Pancreas (tissue), 10 donors: ENCODE measurements around the gene KRT26. TPM values are rescaled to one million over a fixed set of nuclear protein-coding genes. Genes with fewer than 3 reads are reported as not detected.

ENCODE experiments used
- ATAC-seq, 4 donors: fragments of 200-7000 bp; cut with Tn5 transposase; one replicate each; pipeline versions ENCODE4 v1.8.0 to v1.9.1; 2020; ENCODE audit warnings: mild to moderate bottlenecking in 4 of 4, moderate library complexity in 4 of 4
- DNase-seq, 6 donors: peaks; one replicate each; pipeline ENCODE4 v3.0.0-alpha.2; 2020
- FAIRE-seq: peaks from 2 replicates; lab custom pipeline; 2012; peaks lifted over from hg19 to GRCh38; lab: Jason Lieb, UNC
- H3K27ac ChIP-seq, 4 donors: fragments of 200-600 bp; sonication (generic); 1 replicate in 3 of 4; 2 replicates in 1 of 4; pipeline versions ENCODE4 v1.5.0 to v1.8.0; 2020
- H3K27me3 ChIP-seq, 4 donors: fragments of 200-600 bp; one replicate each; pipeline ENCODE4 v1.8.0; 2021
- H3K36me3 ChIP-seq, 3 donors: fragments of 200-600 bp; sonication (generic) in 1 of 3; one replicate each; pipeline versions ENCODE4 v1.5.0 to v1.8.0; 2020 to 2021
- H3K4me1 ChIP-seq, 3 donors: fragments of 200-600 bp; one replicate each; pipeline ENCODE4 v1.8.0; 2021
- H3K4me3 ChIP-seq, 4 donors: fragments of 200-600 bp; sonication (generic) in 2 of 4; one replicate each; pipeline versions ENCODE4 v1.5.0 to v1.8.0; 2020 to 2021
- H3K9me3 ChIP-seq, 4 donors: fragments of 200-600 bp; one replicate each; pipeline ENCODE4 v1.8.0; 2021
- CTCF ChIP-seq, 4 donors: fragments of 200-600 bp; sonication (generic) in 3 of 4; IDR thresholded peaks; one replicate each; pipeline versions ENCODE4 v1.5.0 to v1.8.0; 2021; ENCODE audit warnings: antibody characterized with exemption in 4 of 4
- WGBS, 2 donors: extraction: QIAGEN DNeasy Blood & Tissue Kit; methylation state at CpG; one replicate each; pipeline ENCODE4 v1.1.7; 2013; 5-methylcytosine and 5-hydroxymethylcytosine counted together
- intact Hi-C, 3 donors: fragments of 100-400 bp; cut with DNase I; formaldehyde crosslinking; loops; one replicate each; pipeline versions ENCODE4 v1.11.1 to v1.14.2; 2022
- polyA plus RNA-seq, 2 donors: library from polyadenylated mRNA; stranded (reverse); fragments of 200-250 nt; gene quantifications; one replicate each; pipeline ENCODE4 v1.2.3, GENCODE V29; 2013
- total RNA-seq, 6 donors: library from RNA; stranded (reverse); fragmentation: NEBNext Ultra II Directional in 4 of 6; extraction: Animal tissue kit (Norgen Biotek cat#: 25700) in 4 of 6; gene quantifications; one replicate each; pipeline versions ENCODE4 v1.2.1 to v1.2.4, GENCODE V29; 2021 to 2023
- donor health status: healthy with polysubstance abuse.
- donor health status: DM: no; HTN: no; CAD: no; lungs with moderate emphysema.
- donor health status: DM: no; HTN: no; CAD: no.
- donor health status: control.
- donor health status: control.
- donor health status: Bipolar disorder and iron deficiency.
- donor health status: DM: yes; HTN: yes; CAD: no.
- donor health status: DM: no; HTN: no; CAD: no.
- donor health status: DM: no; HTN: no; CAD: no.
- donor health status: DM: yes; HTN: yes; CAD: no.

The KRT26 gene
- total and polyA plus RNA-seq, 8 donors, result not detected

- no peaks in the 10 kb centered on the region for H3K9me3 ChIP-seq
- TF ChIP-seq CTCF (IDR thresholded peaks at IDR 0.05), result no peak
- FAIRE-seq (no peak), DNase-seq (no peak), ATAC-seq (no peak)
- H3K4me1 ChIP-seq, result no peaks in the 10 kb centered on the region
- H3K27me3 ChIP-seq, result no peaks in the 10 kb centered on the region
- H3K4me3 ChIP-seq, result no peak overlapping the region
- intact Hi-C loops, result no loop called here
- no peak overlapping the region for H3K27ac ChIP-seq
- 63 to 81% methylated on average over 2 of the region's 2 CpGs for WGBS, 2 donors
- no peaks in the 10 kb centered on the region for H3K36me3 ChIP-seq
Observed at GRCh38 chr17:40765657-40766056, 6.3 kb downstream of the KRT26 start.

GRCh38 chr17:40763752-40764151, 8.2 kb downstream of the KRT26 start:
- H3K27ac ChIP-seq, result no peak overlapping the region
- no peaks in the 10 kb centered on the region for H3K9me3 ChIP-seq
- ATAC-seq (no peak), FAIRE-seq (no peak), DNase-seq (no peak)
- H3K4me1 ChIP-seq, result no peaks in the 10 kb centered on the region
- TF ChIP-seq CTCF (IDR thresholded peaks at IDR 0.05), result no peak
- H3K4me3 ChIP-seq, result no peak overlapping the region
- 61 to 70% methylated on average over 1 of the region's 1 CpG for WGBS, 2 donors
- H3K27me3 ChIP-seq, result no peaks in the 10 kb centered on the region
- intact Hi-C loops, result no loop called here
- H3K36me3 ChIP-seq, result no peaks in the 10 kb centered on the region

GRCh38 chr17:40760105-40761016, 11.6 kb downstream of the KRT26 start:
- ATAC-seq, result no peak
- TF ChIP-seq CTCF (IDR thresholded peaks at IDR 0.05), result no peak
- Histone ChIP-seq H3K27ac (no peak overlapping the region), H3K36me3 (no peaks in the 10 kb centered on the region), H3K4me1 (no peaks in the 10 kb centered on the region), H3K27me3 (no peaks in the 10 kb centered on the region), H3K4me3 (no peak overlapping the region), H3K9me3 (no peaks in the 10 kb centered on the region)
- intact Hi-C loops, result no loop called here
- no peak for DNase-seq
- no peak for FAIRE-seq
- 4 to 10% methylated on average over 1 of the region's 1 CpG for WGBS, 2 donors

- no peak for TF ChIP-seq CTCF (IDR thresholded peaks at IDR 0.05)
- 51 to 70% methylated on average over 4 of the region's 4 CpGs for WGBS, 2 donors
- H3K9me3 ChIP-seq, result no peaks in the 10 kb centered on the region
- H3K27me3 ChIP-seq, result no peaks in the 10 kb centered on the region
- H3K4me3 ChIP-seq, result no peak within 1 kb of the TSS
- no peak for DNase-seq
- intact Hi-C loops, result no loop called here
- no peak within 1 kb of the TSS for H3K27ac ChIP-seq
- no peaks in the 10 kb centered on the region for H3K36me3 ChIP-seq
- FAIRE-seq, result no peak
- no peak for ATAC-seq
- H3K4me1 ChIP-seq, result no peaks in the 10 kb centered on the region
Observed at GRCh38 chr17:40755231-40755630, 16.8 kb downstream of the KRT26 start, which contains the start of gene KRT25. KRT25 (minus strand) TSS chr17:40755331; CDS start chr17:40755271, 60 bp downstream.

GRCh38 chr17:40753804-40754203, 18.2 kb downstream of the KRT26 start:
- ATAC-seq (no peak), DNase-seq (no peak), FAIRE-seq (no peak)
- Histone ChIP-seq H3K27me3 (peaks cover 0 to 6% (median 0%) of the 10 kb centered on the region in 4 donors), H3K9me3 (no peaks in the 10 kb centered on the region), H3K36me3 (no peaks in the 10 kb centered on the region), H3K4me3 (no peak overlapping the region), H3K4me1 (no peaks in the 10 kb centered on the region), H3K27ac (no peak overlapping the region)
- intact Hi-C loops, result no loop called here
- TF ChIP-seq CTCF (IDR thresholded peaks at IDR 0.05), result no peak
- 67 to 69% methylated on average over 3 of the region's 3 CpGs for WGBS, 2 donors
